ENCODE results near the gene FAM3C.
"Not testable (repeated sequence)": the region's sequence is repeated elsewhere in the genome, so short reads cannot be mapped to it uniquely, and the experiment has no call there.

The FAM3C gene

GRCh38 chr7:121331048-121331447 is 65.1 kb downstream of the FAM3C start:
- DNase-seq (ENCODE audit: low read depth, low spot score) = no peak

- DNase-seq (ENCODE audit: low read depth, low spot score) = peak; percentile 35
Observed at GRCh38 chr7:121330053-121330833, 65.9 kb downstream of the FAM3C start.

- DNase-seq (ENCODE audit: low read depth, low spot score) = peak; percentile 61
Observed at GRCh38 chr7:121329191-121330052, 66.7 kb downstream of the FAM3C start.

GRCh38 chr7:121328508-121329190 is 67.5 kb downstream of the FAM3C start, which contains the start of gene WNT16:
Gene WNT16, plus strand, starts transcription at chr7:121329000. Its CDS starts 293 bp downstream, at chr7:121329293.
- DNase-seq (ENCODE audit: low read depth, low spot score) = peak; percentile 53

- no peak for DNase-seq (ENCODE audit: low read depth, low spot score)
Observed at GRCh38 chr7:121327671-121328070, 68.4 kb downstream of the FAM3C start.

GRCh38 chr7:121323515-121324302 is 72.4 kb downstream of the FAM3C start:
- no peak for DNase-seq (ENCODE audit: low read depth, low spot score)

- DNase-seq (ENCODE audit: low read depth, low spot score) = no peak
Observed at GRCh38 chr7:121322460-121322859, 73.6 kb downstream of the FAM3C start.

GRCh38 chr7:121315170-121315569 is 80.9 kb downstream of the FAM3C start:
- not testable (repeated sequence) for DNase-seq (ENCODE audit: low read depth, low spot score)

- peak; percentile 43 for DNase-seq (ENCODE audit: low read depth, low spot score)
Observed at GRCh38 chr7:121313793-121314676, 82.1 kb downstream of the FAM3C start.

GRCh38 chr7:121313220-121313792 is 82.8 kb downstream of the FAM3C start:
- DNase-seq (ENCODE audit: low read depth, low spot score) = no peak

- no peak for DNase-seq (ENCODE audit: low read depth, low spot score)
Observed at GRCh38 chr7:121307021-121307574, 89.0 kb downstream of the FAM3C start.

GRCh38 chr7:121306565-121306964 is 89.5 kb downstream of the FAM3C start:
- DNase-seq (ENCODE audit: low read depth, low spot score) = no peak

- DNase-seq (ENCODE audit: low read depth, low spot score) = peak; percentile 42
Observed at GRCh38 chr7:121305109-121305508, 91.0 kb downstream of the FAM3C start.

GRCh38 chr7:121304102-121304658 is 91.9 kb downstream of the FAM3C start:
- DNase-seq (ENCODE audit: low read depth, low spot score) = no peak

GRCh38 chr7:121303422-121304101 is 92.5 kb downstream of the FAM3C start:
- DNase-seq (ENCODE audit: low read depth, low spot score) = no peak

- DNase-seq (ENCODE audit: low read depth, low spot score) = peak; percentile 46
Observed at GRCh38 chr7:121302214-121302745, 93.8 kb downstream of the FAM3C start.

- DNase-seq (ENCODE audit: low read depth, low spot score) = peak; percentile 37
Observed at GRCh38 chr7:121301446-121302213, 94.5 kb downstream of the FAM3C start.
